GM19238 (cell line): Measurements from ENCODE around the gene ELAC1.
"Not testable (repeated sequence)": the region's sequence is repeated elsewhere in the genome, so short reads cannot be mapped to it uniquely, and the experiment has no call there.

Experiments
- DNase-seq: peaks from one replicate; pipeline ENCODE4 v3.0.0; 2011; ENCODE audit warnings: low spot score; ENCODE audit not compliant: insufficient read length

Gene ELAC1

DNA sequence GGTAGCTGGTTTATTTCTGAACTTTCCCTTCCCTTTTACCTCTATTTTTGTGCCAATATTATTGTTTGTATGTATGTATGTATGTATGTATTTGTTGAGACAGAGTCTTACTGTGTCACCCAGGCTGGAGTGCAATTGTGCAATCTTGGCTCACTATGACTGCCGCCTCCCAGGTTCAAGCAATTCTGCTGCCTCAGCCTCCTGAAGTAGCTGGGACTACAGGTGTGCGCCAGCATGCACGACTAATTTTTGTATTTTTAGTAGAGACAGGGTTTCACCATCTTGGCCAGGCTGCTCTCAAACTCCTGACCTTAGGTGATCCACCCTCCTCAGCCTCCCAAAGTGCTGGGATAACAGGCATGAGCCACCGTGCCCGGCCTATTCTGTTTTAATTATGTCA, 4.6 kb downstream of the ELAC1 start:
- DNase-seq: not testable (repeated sequence)

DNA sequence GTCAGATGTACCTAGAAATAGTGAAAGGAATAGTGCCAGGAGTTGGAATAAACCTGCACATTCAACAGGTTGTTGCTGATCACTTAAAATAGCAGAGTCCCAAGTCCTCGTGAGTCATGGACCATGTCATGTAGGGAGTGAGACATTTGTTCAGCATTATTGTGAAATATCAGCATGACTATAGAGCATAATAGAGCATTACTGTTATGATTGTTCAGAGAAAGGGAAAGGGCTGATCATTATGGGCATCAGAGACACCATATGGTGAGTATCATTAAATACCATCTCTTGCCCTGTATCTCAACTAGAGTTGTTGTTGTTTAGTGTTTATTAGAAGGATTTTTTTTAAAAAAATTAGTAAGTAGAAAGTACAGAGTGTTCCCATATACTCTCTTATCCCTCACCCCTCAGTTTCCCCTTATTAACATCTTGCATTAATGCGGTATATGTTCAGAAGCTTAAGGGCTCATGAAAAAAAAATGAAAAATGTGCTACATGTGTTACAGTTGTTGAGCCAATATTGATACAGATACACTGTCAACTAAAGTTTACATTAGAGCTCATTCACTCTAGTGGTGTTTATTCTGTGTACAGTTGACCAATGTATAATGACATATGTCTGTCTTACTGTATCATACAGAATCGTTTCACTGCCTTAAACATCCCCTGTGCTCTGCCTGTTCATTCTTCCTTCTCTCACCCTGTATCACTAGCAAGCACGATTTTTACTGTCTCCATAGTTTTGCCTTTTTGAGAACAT, 5.7 kb downstream of the ELAC1 start:
- no peak for DNase-seq

DNA sequence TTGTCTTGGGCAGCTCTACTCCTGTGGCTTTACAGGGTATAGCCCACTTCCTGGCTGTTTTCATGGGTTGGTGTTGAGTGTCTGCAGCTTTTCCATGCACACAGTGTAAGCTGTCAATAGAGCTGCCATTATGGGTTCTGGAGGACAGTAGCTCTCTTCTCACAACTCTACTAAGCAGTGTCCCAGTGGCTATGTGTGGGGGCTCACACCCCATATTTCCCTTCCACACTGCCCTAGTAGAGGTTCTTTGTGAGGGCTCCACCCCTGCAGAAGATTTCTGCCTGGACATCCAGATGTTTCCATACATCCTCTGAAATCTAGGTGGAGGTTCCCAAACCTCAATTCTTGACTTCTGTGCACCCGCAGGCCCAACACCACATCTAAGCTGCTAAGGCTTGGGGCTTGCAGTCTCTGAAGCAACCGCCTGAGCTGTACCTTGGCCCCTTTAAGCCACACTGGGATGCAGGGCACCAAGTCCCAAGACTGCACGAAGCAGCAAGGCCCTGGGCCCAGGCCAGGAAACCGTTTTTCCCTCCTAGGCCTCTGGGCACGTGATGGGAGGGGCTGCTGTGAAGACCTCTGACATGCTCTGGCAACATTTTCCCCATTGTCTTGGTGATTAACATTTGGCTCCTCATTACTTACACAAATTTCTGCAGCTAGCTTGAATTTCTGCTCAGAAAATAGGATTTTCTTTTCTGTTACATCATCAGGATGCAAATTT, 9.4 kb downstream of the ELAC1 start:
- DNase-seq: no peak

DNA sequence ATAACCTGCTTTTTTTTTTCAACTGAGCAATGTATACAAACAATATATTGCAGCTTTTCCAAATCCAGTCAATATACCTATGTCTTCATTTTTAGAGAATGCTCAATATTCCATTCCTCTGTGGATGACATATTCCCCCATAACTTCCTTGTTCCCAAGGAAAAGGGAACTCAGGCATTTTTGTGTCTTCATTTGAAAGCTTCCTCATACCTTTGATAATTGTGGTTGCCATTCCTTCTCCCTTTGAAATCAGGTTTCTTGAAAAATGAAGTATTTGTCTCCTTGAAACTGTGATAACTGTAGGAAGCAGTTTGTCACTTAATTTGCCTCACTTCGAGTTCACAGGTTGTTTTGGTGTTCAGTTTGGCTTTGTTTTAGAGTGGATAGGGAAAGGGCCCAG, 13.5 kb downstream of the ELAC1 start:
- DNase-seq: no peak

DNA sequence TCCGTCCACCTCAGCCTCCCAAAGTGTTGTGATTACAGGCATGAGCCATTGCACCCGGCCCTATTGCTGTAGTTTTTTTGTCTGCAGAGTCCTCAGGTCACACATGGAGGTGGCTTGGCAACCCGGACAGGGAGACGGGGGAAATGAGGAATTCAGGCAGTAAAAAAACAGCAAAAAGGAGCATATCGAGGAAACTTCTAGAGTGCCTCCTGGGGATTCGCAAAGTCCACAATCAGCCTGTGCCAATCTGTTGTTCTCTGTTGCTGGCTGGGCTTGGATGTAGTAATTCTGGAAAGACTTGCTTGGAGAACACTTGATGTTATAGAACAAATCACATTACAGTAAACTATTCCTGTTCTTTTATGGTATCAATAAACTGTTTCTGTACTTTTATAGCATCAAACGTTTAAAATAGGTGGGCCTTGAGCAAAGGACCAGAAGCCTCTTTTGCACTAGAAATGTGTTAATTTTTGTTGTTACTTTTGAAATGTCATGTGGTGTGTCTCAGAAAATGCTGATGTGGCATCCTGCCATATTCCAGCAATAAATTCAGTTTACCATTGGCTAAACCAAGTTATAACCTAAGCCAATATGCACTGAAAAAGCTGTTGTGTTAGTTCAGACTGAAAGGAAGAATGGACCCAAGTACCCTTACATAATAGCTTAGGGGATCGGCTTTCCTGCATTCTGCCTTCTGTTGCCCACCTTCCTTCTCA, 14.4 kb downstream of the ELAC1 start:
- no peak for DNase-seq

DNA sequence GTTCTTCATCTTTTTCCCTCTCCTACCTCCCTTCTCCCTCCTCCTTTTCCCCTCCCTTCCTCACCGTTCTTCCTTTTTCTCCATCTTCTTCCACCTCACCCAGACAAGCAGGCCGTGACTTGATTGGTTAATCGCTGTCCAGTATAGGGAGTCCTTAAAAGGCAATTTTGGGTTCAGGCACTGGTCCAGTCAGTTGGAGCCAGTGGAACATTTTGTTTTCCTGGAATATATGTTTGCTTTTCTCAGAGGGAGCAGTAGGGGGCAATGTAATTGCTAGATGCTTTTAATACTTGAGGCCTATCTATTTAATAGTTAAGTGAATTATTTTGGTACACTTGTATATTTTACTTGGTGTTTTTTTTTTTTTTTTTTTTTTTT, 15.0 kb downstream of the ELAC1 start:
- no peak for DNase-seq

DNA sequence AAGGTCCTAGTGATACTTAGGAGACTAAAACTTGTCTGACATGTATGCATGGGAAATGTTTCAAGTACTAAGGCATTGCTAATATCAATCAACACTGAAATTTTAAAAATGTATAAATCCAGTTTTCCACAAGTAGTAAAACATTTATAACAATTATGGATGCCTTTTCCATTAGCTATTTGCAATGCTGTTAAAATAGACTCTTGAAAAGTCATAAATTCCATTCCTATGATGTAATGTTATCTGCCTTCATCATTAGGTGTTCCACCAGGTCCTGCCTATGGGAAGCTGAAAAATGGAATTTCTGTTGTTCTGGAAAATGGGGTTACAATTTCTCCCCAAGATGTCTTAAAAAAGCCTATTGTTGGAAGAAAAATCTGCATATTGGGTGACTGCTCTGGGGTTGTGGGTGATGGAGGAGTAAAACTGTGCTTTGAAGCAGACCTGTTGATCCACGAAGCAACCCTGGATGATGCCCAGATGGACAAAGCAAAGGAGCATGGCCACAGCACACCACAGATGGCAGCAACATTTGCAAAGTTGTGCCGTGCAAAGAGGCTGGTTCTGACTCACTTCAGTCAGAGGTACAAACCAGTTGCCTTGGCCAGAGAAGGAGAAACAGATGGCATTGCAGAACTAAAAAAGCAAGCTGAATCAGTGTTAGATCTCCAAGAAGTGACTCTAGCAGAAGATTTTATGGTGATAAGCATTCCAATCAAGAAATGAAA, 18.7 kb downstream of the ELAC1 start:
- no peak for DNase-seq

DNA sequence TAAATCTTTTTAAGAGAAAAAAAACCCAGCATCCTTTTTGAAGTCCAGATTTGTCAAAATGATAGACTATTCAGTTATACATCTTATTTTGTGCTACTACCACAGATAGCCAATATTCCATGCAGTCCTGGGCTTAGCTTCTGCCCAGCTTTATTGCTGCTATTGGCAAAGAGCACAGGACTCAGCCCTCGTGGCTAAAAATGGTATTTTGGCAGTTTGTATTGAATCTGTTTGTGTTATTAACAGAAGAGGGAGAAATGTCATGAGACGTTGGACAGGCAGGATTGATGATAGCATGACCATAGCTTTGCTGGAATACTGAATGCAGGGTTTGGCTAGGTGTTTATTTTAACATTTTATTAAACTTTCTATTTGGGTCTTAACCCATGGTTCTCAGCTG, 19.4 kb downstream of the ELAC1 start:
- no peak for DNase-seq

DNA sequence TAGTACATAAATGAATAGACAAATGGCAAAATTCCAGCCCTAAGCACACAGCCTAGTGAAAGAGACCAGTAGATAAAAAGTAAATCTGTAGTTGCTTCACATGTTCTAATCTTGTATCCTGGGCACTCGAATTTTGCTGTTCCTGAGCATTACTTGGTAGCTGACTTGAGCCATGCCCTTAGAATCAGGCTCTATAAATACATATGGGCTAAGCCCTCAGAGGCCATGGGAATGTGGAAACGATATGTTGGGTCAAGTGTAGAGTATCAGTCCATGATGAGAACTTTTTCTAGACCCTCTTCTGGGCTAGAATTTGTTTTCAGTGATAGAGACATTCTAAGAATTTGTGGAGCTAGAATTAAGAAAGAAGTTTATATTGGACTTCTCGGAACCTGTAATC, 21.9 kb downstream of the ELAC1 start:
- DNase-seq: no peak

DNA sequence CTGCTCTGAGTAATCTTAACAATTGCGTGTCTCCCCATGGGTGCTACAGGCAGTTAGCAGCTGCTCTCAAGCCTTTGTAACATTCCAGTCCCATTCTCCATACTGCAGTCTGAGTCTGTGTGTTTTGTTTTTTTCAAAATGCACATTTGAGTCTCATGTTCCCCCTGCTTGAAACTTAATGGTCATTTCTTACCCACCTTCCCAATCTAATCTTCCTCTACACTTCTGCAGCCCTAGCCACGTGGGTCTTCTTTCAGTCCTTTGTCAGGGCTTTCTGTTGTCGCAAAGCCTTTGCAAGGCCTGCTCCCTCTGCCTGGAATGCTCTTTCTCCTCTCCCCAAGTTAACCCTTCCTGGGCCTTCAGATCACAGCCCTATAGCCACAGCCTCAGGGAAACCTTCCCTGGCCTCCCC, 24.5 kb downstream of the ELAC1 start:
- no peak for DNase-seq

DNA sequence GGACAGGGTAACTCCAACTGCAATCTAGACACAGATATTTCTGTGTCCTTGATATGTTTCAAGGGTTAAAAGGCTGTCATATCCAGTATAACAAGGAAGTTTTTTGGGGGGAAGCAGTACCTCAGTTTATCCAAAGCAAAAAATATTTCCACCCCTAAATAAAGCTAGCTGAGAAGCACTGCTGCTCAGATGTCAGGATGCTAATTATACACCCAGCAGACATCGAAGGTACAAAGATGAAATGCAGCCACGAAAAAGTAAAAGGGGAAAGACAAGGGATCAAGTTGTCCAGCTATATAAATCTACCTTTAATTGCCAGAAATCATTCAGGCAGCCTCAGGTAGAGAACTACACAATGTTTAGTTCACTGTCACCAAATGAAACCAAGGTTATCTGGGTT, 26.2 kb downstream of the ELAC1 start:
- DNase-seq: no peak

DNA sequence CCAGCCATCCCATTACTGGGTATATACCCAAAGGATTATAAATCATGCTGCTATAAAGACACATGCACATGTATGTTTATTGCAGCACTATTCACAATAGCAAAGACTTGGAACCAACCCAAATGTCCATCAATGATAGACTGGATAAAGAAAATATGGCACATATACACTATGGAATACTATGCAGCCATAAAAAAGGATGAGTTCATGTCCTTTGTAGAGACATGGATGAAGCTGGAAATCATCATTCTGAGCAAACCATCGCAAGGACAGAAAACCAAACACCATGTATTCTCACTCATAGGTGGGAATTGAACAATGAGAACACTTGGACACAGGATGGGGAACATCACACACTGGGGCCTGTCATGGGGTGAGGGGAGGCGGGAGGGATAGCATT, 35.3 kb downstream of the ELAC1 start:
- not testable (repeated sequence) for DNase-seq

DNA sequence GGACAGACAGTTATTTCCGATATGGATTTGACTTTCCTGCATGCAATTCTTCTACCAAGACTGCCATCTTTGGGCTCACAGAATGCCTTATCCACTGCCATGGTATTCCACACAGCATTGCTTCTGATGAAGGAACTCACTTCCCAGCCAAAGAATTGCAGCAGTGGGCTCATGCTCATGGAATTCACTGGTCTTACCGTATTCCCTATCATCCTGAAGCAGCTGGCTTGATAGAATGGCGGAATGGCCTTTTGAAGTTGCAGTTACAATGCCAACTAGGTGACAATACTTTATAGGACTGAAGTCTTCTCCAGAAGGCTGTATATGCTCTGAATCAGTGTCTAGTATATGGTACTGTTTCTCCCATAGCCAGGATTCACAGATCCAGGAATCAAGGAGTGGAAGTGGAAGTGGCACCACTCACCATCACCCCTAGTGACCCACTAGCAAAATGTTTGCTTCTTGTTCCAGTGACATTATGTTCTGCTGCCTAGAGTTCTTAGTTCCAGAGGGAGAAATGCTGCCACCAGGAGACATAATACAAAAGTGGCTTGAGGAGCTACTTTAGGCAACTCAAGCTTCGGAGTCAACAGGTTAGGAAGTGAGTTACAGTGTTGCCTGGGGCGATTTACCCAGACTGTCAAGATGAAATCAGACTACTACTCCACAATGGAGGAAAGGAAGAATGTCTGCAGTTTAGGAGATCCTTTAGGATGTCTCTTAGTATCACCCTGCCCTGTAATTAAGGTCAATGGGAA, 38.4 kb downstream of the ELAC1 start:
- DNase-seq: no peak

DNA sequence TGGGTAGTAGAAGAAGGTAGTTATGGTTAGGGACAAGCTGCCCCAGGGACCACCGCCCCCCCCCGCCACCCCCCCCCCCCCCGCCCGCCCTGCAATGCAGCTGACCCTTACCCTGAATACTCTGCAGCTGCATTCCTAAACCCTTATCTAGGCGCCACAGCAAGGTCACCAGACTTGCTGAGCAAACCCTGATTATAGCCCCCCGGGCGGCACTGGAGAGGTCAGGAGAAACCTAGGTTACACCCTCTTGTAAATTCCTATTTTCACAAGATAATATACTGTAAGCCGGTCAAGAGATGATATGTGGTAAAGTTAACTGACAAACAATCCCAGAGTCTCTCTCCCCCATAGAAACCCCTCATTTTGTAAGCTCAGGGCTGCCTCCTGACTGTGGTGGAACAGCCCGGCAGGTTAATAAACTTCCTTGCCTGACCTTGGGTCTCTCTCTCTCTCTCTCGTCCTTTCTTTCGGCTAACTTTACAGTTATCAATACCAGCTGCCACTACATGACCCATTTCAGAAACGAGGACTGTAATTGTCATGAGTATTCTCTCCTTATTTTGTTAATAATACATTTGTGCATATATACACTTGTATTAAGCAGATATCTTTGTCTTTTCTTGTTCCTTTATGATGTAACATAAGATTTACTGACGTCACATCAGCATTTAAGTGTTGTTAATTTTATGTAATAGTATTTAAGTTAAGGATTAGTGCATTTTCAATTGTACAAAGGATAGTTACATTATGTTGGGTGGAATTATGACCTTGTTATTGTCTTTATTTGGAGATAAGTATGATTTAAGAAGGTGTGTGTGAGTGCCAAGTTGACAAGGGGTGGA, 39.3 kb downstream of the ELAC1 start:
- DNase-seq: no peak

DNA sequence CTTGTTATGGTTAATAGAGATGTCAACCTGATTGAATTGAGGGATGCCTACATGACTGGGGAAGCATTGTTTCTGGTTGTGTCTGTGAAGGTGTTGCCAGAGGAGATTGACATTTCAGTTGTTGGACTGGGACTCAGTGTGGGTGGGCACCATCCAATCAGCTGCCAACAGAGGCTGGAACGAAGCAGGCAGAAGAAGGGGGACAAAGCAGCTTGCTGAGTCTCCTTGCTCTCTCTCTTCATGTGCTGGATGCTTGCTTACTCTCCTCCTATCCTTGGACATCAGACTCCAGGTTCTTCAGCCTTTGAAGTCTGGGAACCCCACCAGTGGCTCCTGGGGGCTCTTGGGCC, 39.9 kb downstream of the ELAC1 start:
- no peak for DNase-seq

DNA sequence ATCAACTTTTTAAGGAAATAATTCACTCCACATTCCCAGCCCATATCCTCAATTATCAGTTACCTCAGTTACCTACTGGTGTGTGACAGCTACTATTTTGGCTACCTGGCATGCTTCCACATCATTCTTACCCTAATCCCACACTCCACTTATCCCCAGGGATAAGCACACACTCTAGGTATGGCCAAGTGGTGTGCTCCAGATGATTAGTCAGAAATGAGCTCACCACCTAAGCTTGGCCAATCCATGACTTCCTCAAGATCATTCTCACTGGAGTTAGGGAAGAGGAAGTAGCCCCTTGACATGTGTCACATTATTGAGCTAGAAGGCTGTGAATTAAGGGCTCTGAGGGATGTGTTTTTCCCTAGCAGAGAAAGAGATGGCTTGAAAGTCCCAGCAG, 41.2 kb downstream of the ELAC1 start:
- no peak for DNase-seq

DNA sequence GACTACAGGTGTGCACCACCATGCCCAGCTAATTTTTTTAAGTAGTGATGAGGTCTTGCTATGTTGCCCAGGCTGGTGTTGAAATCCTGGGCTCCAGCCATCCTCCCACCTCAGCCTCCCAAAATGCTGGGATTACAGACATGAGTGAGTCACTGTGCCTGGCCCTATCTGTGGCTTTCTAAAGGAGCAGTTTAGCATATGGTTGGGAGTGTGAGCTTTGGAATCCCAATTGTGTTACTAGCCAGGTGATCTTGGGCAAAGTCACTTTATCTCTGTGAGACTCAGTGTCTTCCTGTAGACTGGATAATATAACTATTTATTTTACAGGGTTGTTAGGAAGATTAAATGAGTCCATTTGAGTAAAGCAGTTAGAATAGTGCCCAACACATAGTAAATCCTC, 42.4 kb downstream of the ELAC1 start:
- DNase-seq: no peak

DNA sequence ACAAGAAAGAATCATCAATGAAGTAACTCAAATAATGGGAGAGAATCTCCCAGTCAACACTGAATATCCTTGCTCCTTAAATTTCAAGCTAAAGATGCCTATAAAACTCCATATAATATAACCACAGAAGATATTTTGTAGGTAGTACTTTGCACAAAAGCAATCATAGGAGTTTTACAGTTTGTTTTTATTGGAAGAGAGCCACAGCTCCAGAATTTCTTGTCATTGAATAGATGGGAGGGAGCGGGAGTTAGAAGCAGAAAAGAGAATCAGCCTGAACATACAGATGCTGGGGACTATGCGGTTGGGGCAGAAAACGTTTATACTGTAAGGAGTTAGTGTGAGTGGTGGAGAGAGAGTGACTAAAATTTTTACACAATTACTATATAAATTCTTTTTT, 43.9 kb downstream of the ELAC1 start:
- no peak for DNase-seq

DNA sequence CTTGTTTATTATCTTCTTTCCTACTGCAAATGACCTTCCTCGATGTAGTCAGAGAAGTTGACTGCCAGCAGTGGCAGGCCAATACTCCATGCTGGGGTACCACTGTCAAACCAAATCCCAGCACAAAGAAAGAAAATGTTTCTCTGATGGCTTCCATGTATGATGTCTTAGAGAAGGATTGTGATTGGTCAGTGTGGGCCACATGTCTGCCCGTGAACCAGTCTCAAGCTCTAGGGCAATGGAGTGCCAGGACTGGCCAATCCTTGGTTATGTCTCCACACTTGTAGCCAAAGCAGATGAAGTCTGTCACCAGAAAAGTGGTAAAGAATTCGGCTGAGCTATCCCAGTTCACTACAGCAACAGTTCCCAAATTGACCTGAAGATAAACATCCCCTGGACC, 44.6 kb downstream of the ELAC1 start:
- no peak for DNase-seq

DNA sequence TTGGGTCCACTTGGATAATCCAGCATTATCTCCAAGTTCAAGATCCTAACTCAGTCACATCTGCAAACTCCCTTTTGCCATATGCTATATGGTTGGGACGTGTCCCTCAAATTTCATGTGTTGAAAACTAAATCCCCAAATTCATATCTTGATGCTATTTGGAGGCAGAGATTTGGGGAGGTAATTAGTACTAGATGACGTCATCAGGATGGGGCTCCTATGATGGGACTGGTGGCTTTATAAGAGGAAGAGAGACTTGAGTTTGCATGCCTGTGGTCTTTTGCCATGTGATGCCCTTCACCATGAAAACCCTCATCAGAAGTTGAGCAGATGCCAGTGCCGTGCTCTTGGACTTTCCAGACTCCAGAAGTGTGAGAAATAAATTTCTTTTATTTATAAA, 45.4 kb downstream of the ELAC1 start:
- no peak for DNase-seq
